ENCODE measurements around the gene CFAP73. TPM values are rescaled to one million over a fixed set of nuclear protein-coding genes. Genes with fewer than 3 reads are reported as not detected.

The CFAP73 gene
- total RNA-seq, 1 experiment from 2014 or later, result not detected

- no peaks in the 10 kb centered on the region for H3K27me3 Mint-ChIP-seq (ENCODE audit: insufficient read depth, unreplicated experiment)
- intact Hi-C loops (cut with micrococcal nuclease), result no loop called here
- no peaks in the 10 kb centered on the region for H3K36me3 Mint-ChIP-seq (ENCODE audit: insufficient read depth, unreplicated experiment)
- peaks cover 5% of the 10 kb centered on the region for H3K4me1 Mint-ChIP-seq (ENCODE audit: insufficient read depth, unreplicated experiment)
- BruUV-seq (replicated peaks), result no TSS peak
- CTCF ChIA-PET, result interaction anchor here (0.6 to 2.3 kb wide), 11 partner anchors 15 to 1005 kb away, joined by 3 to 12 read pairs (median 3); no protein-coding TSS in a partner anchor
- POLR2A ChIA-PET, result no interaction called here
- no peaks in the 10 kb centered on the region for H3K9me3 Mint-ChIP-seq (ENCODE audit: unreplicated experiment)
- no peak within 1 kb of the TSS for H3K27ac Mint-ChIP-seq (ENCODE audit: low read depth, unreplicated experiment)
- TF ChIP-seq CTCF (IDR thresholded peaks at IDR 0.05; ENCODE audit: unreplicated experiment), result peak; percentile 47
- DNase-seq (ENCODE audit: unreplicated experiment), result peak; percentile 52
- H3K4me3 Mint-ChIP-seq (ENCODE audit: unreplicated experiment), result peak within 1 kb of the TSS; percentile 55
Measured at GRCh38 chr12:113135178-113136127, 14.1 kb upstream of the CFAP73 start, which contains the start of gene RASAL1. Gene RASAL1 (minus strand): TSS chr12:113135761. CDS start chr12:113135462, 299 bp downstream.

GRCh38 chr12:113136128-113136989 is 13.2 kb upstream of the CFAP73 start:
- intact Hi-C loops (cut with micrococcal nuclease), result no loop called here
- Mint-ChIP-seq H3K36me3 (ENCODE audit: insufficient read depth, unreplicated experiment) (no peaks in the 10 kb centered on the region), H3K9me3 (ENCODE audit: unreplicated experiment) (no peaks in the 10 kb centered on the region), H3K27ac (ENCODE audit: low read depth, unreplicated experiment) (no peak overlapping the region), H3K27me3 (ENCODE audit: insufficient read depth, unreplicated experiment) (no peaks in the 10 kb centered on the region), H3K4me3 (ENCODE audit: unreplicated experiment) (peak overlapping the region; percentile 55), H3K4me1 (ENCODE audit: insufficient read depth, unreplicated experiment) (no peaks in the 10 kb centered on the region)
- TF ChIP-seq CTCF (IDR thresholded peaks at IDR 0.05; ENCODE audit: unreplicated experiment), result no peak
- BruUV-seq (replicated peaks), result no TSS peak
- CTCF ChIA-PET, result interaction anchor here (0.6 to 1.1 kb wide), 3 partner anchors 29 to 129 kb away, joined by 3 to 4 read pairs (median 3); no protein-coding TSS in a partner anchor
- POLR2A ChIA-PET, result no interaction called here
- DNase-seq (ENCODE audit: unreplicated experiment), result no peak

GRCh38 chr12:113136990-113137511 is 12.5 kb upstream of the CFAP73 start:
- H3K27ac Mint-ChIP-seq (ENCODE audit: low read depth, unreplicated experiment), result no peak overlapping the region
- no peak for TF ChIP-seq CTCF (IDR thresholded peaks at IDR 0.05; ENCODE audit: unreplicated experiment)
- no peak overlapping the region for H3K4me3 Mint-ChIP-seq (ENCODE audit: unreplicated experiment)
- H3K4me1 Mint-ChIP-seq (ENCODE audit: insufficient read depth, unreplicated experiment), result no peaks in the 10 kb centered on the region
- no peak for DNase-seq (ENCODE audit: unreplicated experiment)
- no peaks in the 10 kb centered on the region for H3K27me3 Mint-ChIP-seq (ENCODE audit: insufficient read depth, unreplicated experiment)
- H3K9me3 Mint-ChIP-seq (ENCODE audit: unreplicated experiment), result no peaks in the 10 kb centered on the region
- POLR2A ChIA-PET, result no interaction called here
- H3K36me3 Mint-ChIP-seq (ENCODE audit: insufficient read depth, unreplicated experiment), result no peaks in the 10 kb centered on the region
- intact Hi-C loops (cut with micrococcal nuclease), result no loop called here
- BruUV-seq (replicated peaks), result no TSS peak
- CTCF ChIA-PET, result interaction anchor here (1.0 kb wide), 1 partner anchor 129 kb away, joined by 3 read pairs; no protein-coding TSS in a partner anchor
